OCI-LY1 (cell line): ENCODE results near the gene RNH1.

Source experiments
- H2AFZ ChIP-seq: fragments of 200-600 bp; sonication (generic), shearing (Covaris generic); 2 replicates; pipeline ENCODE4 v1.6.0; 2014; ENCODE audit warnings: antibody characterized with exemption, mild to moderate bottlenecking, low read length
- H3F3A ChIP-seq: fragments of 200-600 bp; sonication (generic), shearing (Covaris generic); 2 replicates; pipeline ENCODE4 v1.6.0; 2014; ENCODE audit warnings: mild to moderate bottlenecking, antibody characterized with exemption, low read length, moderate library complexity; ENCODE audit not compliant: insufficient read depth
- H3K27ac ChIP-seq: fragments of 200-600 bp; sonication (generic); 2 replicates; pipeline ENCODE4 v1.5.1; 2014; ENCODE audit warnings: low read length, mixed run types, mild to moderate bottlenecking, low read depth; ENCODE audit not compliant: poor library complexity, severe bottlenecking
- H3K27me3 ChIP-seq: fragments of 200-600 bp; sonication (generic); 2 replicates; pipeline ENCODE4 v1.6.0; 2014; ENCODE audit warnings: antibody characterized with exemption, mild to moderate bottlenecking, low read length, moderate library complexity; ENCODE audit not compliant: insufficient read depth
- H3K36me3 ChIP-seq: fragments of 200-600 bp; sonication (generic); 2 replicates; pipeline ENCODE4 v1.6.1; 2014; ENCODE audit warnings: mild to moderate bottlenecking, antibody characterized with exemption, low read length, moderate library complexity, mixed read lengths; ENCODE audit not compliant: insufficient read depth
- H3K4me1 ChIP-seq: fragments of 200-600 bp; sonication (generic); 2 replicates; pipeline ENCODE4 v1.5.1; 2014; ENCODE audit warnings: mild to moderate bottlenecking, low read length, moderate library complexity; ENCODE audit not compliant: insufficient read depth, severe bottlenecking
- H3K4me2 ChIP-seq: fragments of 200-600 bp; sonication (generic), shearing (Covaris generic); 2 replicates; pipeline ENCODE4 v1.6.1; 2014; ENCODE audit warnings: low read length
- H3K4me3 ChIP-seq: fragments of 200-600 bp; sonication (generic); 2 replicates; pipeline ENCODE4 v1.5.1; 2014; ENCODE audit warnings: low read length, low read depth, mild to moderate bottlenecking, mixed read lengths; ENCODE audit not compliant: poor library complexity, severe bottlenecking
- H3K79me2 ChIP-seq: fragments of 200-600 bp; shearing (Covaris generic); 2 replicates; pipeline ENCODE4 v1.6.1; 2016; ENCODE audit warnings: mixed run types, low read length, mixed read lengths; ENCODE audit not compliant: insufficient read depth
- H3K9ac ChIP-seq: fragments of 200-600 bp; sonication (generic), shearing (Covaris generic); 2 replicates; pipeline ENCODE4 v1.6.1; 2014; ENCODE audit warnings: mild to moderate bottlenecking, low read length, mixed read lengths
- H3K9me2 ChIP-seq: fragments of 200-600 bp; sonication (generic), shearing (Covaris generic); 2 replicates; pipeline ENCODE4 v1.6.1; 2014; ENCODE audit warnings: low read depth, mild to moderate bottlenecking, low read length, mixed read lengths
- H3K9me3 ChIP-seq: fragments of 200-600 bp; shearing (Covaris generic); 2 replicates; pipeline ENCODE4 v1.6.1; 2014; ENCODE audit warnings: low read length, mixed read lengths
- H4K20me1 ChIP-seq: fragments of 200-600 bp; sonication (generic), shearing (Covaris generic); 2 replicates; pipeline ENCODE4 v1.6.0; 2016; ENCODE audit warnings: mild to moderate bottlenecking, low read length; ENCODE audit not compliant: insufficient read depth
- CTCF ChIP-seq: fragments of 200-600 bp; sonication (generic), shearing (Covaris generic); IDR thresholded peaks from 2 replicates; pipeline ENCODE4 v1.5.1; 2017; ENCODE audit warnings: mild to moderate bottlenecking, antibody characterized with exemption, low read length, moderate library complexity, mixed read lengths
- EZH2 ChIP-seq: fragments of 200-600 bp; sonication (generic), shearing (Covaris generic); IDR thresholded peaks from 2 replicates; pipeline ENCODE4 v1.8.0; 2017; ENCODE audit warnings: borderline replicate concordance, mixed run types, mild to moderate bottlenecking, antibody characterized with exemption, low read length, moderate library complexity, mixed read lengths

RNH1 gene

DNA sequence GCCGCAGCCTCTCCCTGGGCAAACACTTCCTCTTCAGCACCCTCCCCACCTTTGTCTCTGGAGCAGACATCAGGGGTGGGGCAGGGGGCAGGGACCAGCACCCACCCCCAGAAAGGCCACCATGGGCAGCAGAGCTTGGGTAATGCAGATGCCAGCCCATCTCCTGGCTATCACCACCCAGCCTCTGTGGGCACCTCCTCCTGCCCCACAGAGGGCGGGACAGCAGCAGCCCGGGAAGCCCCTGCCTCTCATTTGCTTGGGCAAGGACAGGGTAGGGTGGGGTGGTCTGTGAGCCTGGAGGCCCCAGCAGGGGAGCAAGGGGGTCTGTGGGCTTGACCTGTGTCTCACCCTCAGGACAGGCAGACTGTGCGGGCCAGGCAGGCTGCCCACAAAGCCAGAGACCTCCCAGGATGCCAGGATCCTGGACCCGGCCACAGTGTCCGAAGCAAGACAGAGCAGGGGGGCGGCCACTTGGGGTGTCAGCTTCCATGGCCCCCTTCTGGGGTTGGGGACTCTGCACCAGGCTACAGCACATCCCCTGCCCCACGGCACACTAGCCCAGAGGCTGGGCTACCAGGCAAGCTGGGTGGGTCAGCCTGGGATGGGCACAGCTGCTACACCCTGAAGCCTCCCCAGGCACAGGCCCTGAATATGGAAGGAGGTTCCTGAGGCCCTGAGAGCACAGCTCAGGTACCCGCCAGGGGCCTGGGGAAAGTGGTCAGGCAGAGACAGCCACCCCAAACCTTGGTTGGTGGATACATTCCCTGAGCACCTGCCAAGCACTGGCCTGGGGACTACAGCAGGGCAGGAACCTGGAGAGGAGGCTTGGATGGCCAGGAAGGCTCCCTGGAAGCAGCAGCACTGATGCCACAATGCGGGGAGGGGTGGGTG lies 4.5 kb downstream of the RNH1 start:
- peaks cover 27% of the 10 kb centered on the region for H3K4me1 ChIP-seq
- H2AFZ ChIP-seq: no peak overlapping the region
- H3K27me3 ChIP-seq: no peaks in the 10 kb centered on the region
- no peaks in the 10 kb centered on the region for H3K9me2 ChIP-seq
- H3K4me2 ChIP-seq: no peak overlapping the region
- H3F3A ChIP-seq: no peaks in the 10 kb centered on the region
- peaks cover 42% of the 10 kb centered on the region for H3K36me3 ChIP-seq
- H4K20me1 ChIP-seq: no peaks in the 10 kb centered on the region
- no peak overlapping the region for H3K27ac ChIP-seq
- H3K4me3 ChIP-seq: no peak overlapping the region
- H3K9ac ChIP-seq: no peak overlapping the region
- H3K9me3 ChIP-seq: no peaks in the 10 kb centered on the region
- TF ChIP-seq EZH2 (no peak), CTCF (no peak)
- 0 out of 2 replicates have a peak, but pooled peaks cover 9% of the 10 kb centered on the region for H3K79me2 ChIP-seq

DNA sequence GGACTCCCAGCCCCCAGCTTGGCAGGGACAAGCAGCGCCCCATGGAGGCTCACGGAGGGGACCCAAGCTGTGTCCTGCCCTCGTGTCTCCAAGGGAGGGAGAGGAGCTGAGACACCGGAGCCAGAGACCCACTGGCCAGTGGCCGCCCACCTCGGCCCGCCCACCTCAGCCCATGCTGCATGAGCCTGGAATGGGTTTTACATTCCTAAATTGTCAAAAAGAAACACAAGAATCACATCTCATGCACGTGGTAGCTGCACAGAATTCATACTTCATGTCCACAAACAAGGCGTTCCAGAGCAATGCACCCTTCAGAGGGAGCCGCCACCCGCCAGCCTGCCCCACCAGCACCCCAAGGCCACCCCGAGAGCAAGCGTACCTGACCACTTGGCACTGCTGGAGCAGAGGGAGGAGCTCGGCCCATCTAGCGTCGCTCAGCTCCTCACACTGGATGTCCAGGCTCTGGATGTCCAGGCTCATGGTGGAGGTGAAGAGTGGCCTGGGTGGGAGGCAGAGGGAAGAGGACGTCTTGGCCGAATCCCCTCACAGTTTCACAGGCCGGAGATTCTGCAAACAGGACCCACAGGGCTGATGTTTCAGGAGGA lies 5.3 kb downstream of the RNH1 start:
- Histone ChIP-seq H3F3A (no peaks in the 10 kb centered on the region), H3K27ac (no peak overlapping the region), H3K36me3 (peaks cover 49% of the 10 kb centered on the region), H3K27me3 (no peaks in the 10 kb centered on the region), H4K20me1 (no peaks in the 10 kb centered on the region), H3K9ac (no peak overlapping the region), H3K4me2 (no peak overlapping the region), H3K9me3 (no peaks in the 10 kb centered on the region), H3K79me2 (0 out of 2 replicates have a peak, but pooled peaks cover 9% of the 10 kb centered on the region), H3K4me3 (no peak overlapping the region), H3K4me1 (peaks cover 25% of the 10 kb centered on the region), H3K9me2 (no peaks in the 10 kb centered on the region), H2AFZ (no peak overlapping the region)
- no peak for TF ChIP-seq EZH2

DNA sequence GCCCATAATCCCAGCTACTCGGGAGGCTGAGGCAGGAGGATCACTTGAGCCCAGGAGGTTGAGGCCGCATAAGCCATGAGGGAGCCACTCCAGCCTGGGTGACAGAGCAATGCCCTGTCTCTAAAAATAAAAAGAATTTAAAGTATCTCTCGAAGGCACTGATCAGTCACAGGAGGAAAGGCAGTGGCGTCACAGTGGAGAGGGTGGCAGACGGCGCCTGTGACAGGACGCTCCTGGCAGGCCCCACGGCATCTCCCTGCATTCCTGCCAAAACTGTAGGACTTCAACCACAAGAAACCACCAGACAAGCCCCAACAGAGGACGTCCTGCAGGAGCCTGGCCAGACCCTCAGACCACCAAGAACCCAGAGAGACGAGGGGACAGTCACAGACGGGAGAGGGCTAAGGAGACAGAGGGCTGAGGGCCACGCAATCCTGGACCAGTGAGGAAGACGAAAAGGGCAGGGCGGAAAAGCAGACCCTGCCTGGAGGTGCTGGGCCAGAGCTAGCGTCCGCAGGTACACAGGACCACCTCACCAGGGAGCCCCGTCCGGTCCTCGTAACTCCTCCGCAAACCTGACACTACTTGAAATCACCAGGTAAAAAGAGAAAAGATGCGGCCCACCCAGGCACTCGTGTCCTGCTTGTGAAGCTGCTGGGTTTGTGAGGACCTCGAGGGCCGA lies 5.9 kb downstream of the RNH1 start:
- no peak for TF ChIP-seq CTCF
- no peak for TF ChIP-seq EZH2
- Histone ChIP-seq H3K36me3 (peaks cover 54% of the 10 kb centered on the region), H2AFZ (no peak overlapping the region), H3K27ac (no peak overlapping the region), H3K9ac (no peak overlapping the region), H3K4me2 (no peak overlapping the region), H3K27me3 (no peaks in the 10 kb centered on the region), H3K4me3 (no peak overlapping the region), H3K9me2 (no peaks in the 10 kb centered on the region), H3K4me1 (peaks cover 25% of the 10 kb centered on the region), H3K79me2 (0 out of 2 replicates have a peak, but pooled peaks cover 9% of the 10 kb centered on the region), H3K9me3 (no peaks in the 10 kb centered on the region), H4K20me1 (no peaks in the 10 kb centered on the region), H3F3A (no peaks in the 10 kb centered on the region)
